Right ventricle myocardium inferior (tissue), 1 donor: Measurements from ENCODE around the gene IRF1. TPM values are rescaled to one million over a fixed set of nuclear protein-coding genes. Genes with fewer than 3 reads are reported as not detected.
"Not testable (repeated sequence)": the region's sequence is repeated elsewhere in the genome, so short reads cannot be mapped to it uniquely, and the experiment has no call there.

ENCODE experiments used
- ATAC-seq: fragments of 200-7000 bp; cut with Tn5 transposase; one replicate; pipeline ENCODE4 v1.9.1; 2020; ENCODE audit warnings: mild to moderate bottlenecking, moderate library complexity
- DNase-seq: peaks from one replicate; pipeline ENCODE4 v3.0.0; 2021; ENCODE audit errors: missing footprints
- intact Hi-C: fragments of 100-400 bp; cut with DNase I; formaldehyde crosslinking; loops from one replicate; pipeline ENCODE4 v1.11.0; 2022
- long read RNA-seq: library from polyadenylated mRNA; unstranded; transcript quantifications from one replicate; pipeline ENCODE4 v2.0.0, GENCODE V29; 2021
- total RNA-seq: library from RNA; stranded (reverse); fragmentation: NEBNext Ultra II Directional; extraction: Animal tissue kit (Norgen Biotek cat#: 25700); gene quantifications from one replicate; pipeline ENCODE4 v1.2.1, GENCODE V29; 2021
- donor health status: DM: no; HTN: yes; CAD: no; lungs with severe emphysema.

IRF1 gene, protein sequence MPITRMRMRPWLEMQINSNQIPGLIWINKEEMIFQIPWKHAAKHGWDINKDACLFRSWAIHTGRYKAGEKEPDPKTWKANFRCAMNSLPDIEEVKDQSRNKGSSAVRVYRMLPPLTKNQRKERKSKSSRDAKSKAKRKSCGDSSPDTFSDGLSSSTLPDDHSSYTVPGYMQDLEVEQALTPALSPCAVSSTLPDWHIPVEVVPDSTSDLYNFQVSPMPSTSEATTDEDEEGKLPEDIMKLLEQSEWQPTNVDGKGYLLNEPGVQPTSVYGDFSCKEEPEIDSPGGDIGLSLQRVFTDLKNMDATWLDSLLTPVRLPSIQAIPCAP
- total RNA-seq = 12.7 TPM
- long read RNA-seq, transcript IRF1-201 (10 exons, 3,579 nt) = major isoform, 5 of 7 reads
- long read RNA-seq, partial matches to known transcripts = 0 of 7 reads
- long read RNA-seq, other reads (novel, unspliced or antisense) = 2 of 7 reads

DNA sequence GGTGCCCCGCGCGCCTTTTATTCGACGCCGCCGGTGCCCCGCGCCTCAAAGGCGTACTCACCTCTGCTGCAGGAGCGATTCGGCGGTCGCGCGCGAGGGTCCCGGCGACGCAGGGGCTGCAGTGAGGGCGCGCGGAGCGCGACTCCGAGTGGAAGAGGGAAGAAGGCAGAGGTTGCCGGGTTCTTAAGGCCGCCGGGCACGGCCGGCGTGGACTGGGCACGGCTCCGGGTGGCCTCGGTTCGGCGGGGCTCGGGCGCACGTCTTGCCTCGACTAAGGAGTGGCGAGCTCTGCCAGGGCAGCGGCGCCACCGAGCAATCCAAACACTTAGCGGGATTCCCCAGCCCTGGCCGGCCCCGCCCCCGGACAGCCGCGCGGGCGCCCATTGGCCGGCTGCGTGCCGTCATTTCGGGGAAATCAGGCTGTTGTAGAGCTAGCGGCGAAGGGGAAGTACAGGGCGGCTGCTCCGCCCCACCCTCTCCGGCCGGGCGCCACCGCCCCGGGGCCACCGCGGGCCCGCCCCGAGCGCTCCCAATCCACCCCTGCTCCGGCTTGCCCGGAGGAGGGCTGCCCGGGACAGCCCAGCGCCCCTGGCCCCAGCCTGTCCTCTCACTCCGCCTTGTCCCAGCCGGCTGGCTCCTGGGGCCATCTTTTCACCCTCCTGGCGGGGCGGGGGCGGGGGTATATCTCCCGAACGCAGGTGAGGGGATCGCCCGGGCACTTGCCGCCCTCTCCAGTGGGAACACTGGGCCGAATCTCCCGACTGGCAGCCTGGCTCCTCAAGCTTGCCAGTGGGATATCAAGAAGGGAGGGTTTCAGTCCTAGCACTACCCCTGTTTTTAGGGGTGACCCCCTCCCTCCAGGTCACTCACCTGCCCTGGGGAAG is at the start of gene IRF1:
Gene IRF1 (minus strand): TSS at position 290 of the 884 bp plus-strand sequence. CDS start 1,295 bp downstream, outside the sequence.
- intact Hi-C loops = loop anchor here (1.0 to 10.0 kb wide), 2 partner anchors 70 to 196 kb away; partner anchors contain the start of gene SLC22A4
- ATAC-seq (peak; percentile 93), DNase-seq (peak; percentile 97)

DNA sequence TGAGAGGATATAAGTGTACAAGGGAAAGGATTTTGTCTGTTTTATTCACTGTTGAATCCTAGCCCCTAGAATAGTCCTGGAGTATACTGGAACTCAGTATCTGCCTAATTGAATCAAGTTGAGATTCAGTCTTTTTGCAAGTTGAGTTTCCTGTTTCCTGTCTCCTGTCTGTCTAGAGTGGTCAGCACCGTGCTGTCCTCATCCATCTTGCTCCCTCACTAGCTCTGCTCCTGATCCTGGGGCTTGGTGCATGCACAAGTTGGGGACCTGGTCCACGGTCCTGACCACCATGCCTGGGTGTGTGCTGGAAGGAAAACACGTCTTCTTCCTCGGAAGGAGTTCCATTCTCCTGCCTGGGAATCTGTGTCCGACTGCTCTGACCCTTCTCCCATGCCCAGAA is 49.6 kb upstream of the IRF1 start:
- intact Hi-C loops = no loop called here
- ATAC-seq (no peak), DNase-seq (no peak)

DNA sequence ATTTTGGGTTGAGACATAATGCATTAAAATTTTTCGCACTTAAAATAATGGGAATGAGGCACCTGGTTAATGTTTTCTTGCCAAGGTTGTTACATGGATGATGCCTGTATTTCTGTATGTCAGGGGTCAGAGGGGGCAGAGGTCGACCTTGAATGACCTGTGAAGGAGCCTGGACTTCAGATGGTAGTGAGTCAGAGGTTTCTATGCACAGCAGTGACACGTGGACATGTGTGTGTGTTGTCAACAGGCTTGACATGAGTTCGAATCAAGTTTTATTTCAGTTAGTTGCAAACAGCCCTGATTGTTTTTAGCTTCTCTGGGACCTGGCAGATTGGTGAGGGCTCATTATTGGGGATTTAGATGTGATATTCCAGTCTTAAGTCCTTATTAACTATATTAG is 49.1 kb upstream of the IRF1 start:
- intact Hi-C loops = no loop called here
- DNase-seq (no peak), ATAC-seq (no peak)

DNA sequence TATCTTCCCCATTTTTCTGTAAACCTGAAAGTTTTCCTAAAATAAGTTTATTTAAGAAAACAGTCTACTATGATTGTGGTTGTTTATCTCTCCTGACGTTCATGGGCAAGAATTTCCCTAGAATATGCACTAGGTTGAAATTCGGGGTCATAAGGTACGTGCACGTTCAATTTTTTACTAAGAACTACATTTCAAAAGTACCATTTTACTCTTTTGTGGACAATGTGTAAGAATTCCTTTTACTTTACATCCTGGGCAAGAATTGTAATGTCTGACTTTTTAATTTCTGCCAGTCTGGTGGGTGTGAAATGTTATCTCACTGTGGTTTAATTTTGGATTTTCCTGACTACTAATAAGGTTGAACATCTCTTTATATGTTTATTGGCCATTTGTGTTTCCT is 40.4 kb upstream of the IRF1 start:
- intact Hi-C loops = no loop called here
- DNase-seq = no peak
- ATAC-seq = no peak

DNA sequence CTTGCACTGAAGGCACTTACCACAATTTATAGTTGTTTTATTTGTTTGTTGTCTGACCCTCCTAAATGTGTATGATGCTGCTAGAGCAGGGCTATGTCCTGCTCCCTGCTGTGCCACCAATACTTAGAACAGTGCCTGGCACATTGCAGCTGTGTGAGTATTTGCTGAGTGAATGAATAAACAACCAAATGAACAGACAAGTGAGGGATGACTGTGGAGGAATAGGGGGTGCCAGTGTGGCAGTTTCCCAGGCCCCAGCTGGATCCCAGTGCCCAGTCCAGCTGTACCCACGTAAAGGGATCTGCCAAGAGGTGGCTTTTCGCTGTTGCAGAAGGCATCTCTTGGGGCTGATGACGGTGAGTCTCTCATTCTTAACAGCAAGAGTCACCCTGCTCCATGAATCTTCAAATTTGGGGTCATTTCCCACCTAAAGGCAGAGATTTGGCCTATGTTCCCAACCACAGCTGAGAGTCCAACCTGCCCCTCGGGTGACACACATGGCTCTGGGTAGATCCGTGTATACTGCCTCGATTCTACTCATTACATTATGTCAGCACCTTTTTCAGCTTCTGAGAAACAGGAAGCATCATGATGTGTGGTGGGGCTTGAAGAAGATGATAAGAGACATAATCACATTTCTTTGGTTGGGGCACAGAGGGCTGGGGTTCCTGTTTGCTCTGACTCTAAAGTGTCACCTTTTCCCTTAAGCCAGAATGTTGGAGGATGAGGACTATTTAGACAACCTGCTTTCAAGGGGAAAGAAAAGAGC is 38.5 kb upstream of the IRF1 start:
- ATAC-seq = no peak
- DNase-seq = peak; percentile 35
- intact Hi-C loops = loop anchor here (5.0 kb wide), 1 partner anchor 288 kb away; no protein-coding TSS in a partner anchor

DNA sequence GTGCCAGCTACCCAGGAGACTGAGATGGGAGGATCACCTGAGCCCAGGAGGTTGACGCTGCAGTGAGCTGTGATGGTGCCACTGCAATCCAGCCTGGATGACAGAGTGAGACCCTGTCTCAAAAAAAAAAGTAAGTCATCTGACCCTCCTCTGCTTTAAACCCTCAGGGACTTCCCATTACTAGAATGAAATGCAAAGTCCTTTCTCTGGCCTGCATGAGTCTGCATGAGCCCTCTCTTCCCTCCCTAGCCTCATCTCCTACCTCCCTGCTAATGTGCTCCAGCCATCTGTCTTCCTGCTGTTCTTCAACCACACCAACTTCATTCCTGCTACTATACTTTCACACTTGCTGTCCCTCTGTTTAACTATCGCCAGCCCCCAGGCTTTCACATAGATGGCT is 37.4 kb upstream of the IRF1 start:
- DNase-seq (no peak), ATAC-seq (no peak)
- intact Hi-C loops = loop anchor here (5.0 kb wide), 1 partner anchor 289 kb away; no protein-coding TSS in a partner anchor

DNA sequence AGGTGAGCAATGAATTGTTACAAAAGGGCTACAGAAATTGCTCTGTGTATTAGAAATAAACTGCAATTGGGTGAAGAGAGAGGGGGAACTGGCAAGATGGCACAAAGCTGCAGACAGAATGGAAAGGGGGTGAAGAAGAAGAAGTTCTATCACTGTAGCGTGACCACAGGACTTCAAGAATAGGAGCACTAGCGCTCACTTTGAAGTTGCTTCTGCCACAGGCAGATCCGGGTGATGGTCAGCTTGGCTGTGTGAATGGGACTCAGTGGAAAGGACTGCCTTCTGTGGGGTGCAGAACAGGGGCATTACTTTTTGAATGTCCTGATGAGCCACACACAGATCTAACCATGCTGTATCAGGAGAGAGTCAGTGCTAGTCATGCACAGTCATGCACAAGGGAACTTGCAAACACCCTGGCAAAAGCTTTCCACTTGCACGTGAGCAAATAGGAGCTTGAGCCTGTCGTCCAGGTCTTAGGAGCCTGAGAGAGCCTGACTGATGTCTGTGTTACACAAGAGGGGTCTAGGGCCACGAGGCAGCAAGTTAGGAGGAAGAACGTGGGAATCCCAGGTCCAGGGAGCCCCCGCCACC is 36.5 kb upstream of the IRF1 start:
- ATAC-seq (no peak), DNase-seq (no peak)
- intact Hi-C loops = loop anchor here (5.0 kb wide), 1 partner anchor 290 kb away; no protein-coding TSS in a partner anchor

DNA sequence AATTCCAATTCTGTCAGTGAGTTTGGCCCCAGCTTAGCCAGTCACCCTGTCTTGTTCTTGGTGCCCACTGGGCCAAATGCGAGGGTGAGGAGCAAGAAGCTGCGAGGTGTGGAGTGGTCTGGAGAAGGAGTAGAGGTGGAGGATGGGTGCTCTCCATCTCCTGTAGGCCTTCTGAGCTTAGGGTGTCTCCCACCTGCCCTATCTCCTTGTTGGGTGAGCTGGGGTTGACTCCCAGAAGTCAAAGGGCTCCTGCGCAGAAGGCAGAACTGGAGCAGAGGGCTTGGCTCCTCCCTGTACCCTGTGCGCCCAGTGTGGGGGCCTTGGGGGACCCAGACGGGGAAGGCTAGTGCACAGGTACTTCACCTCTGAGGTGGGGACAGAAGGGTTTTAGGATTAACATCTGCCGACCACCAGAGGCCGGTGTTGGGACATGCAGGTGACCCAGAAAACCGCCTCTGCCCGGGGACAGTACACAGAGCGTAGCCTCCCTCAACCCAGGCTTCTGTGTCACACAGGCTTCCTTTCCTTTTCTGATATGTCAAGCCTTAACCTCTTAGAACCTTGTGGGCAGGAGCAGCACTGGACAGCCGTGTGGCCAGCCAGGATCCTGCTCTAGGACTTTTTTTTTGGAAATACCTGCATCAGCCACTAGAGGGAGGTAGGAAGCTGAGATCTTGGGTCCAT is 35.9 kb upstream of the IRF1 start:
- peak; percentile 53 for DNase-seq
- ATAC-seq = peak; percentile 83
- intact Hi-C loops = loop anchor here (5.0 kb wide), 1 partner anchor 291 kb away; no protein-coding TSS in a partner anchor

DNA sequence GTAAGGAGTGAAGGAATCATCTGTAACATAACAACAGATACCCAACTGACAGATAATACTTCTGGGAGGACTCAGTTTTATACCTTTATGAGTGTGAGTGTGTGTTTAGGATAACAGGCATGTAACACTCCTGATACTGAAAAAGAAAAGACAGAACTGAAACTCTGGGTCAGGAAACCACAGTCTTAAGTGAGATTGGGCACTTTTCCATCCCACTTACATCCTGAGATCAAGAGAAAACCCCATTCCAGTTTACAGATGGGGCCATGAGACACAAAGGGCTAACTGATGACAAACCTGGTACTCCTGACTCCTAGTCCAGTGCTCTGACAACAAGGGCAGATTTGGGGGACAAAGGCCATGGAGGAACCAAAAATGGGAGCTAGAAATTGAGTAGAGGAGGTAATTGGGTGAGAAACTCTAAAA is 34.7 kb upstream of the IRF1 start:
- intact Hi-C loops = loop anchor here (5.0 kb wide), 1 partner anchor 292 kb away; no protein-coding TSS in a partner anchor
- ATAC-seq (no peak), DNase-seq (no peak)

DNA sequence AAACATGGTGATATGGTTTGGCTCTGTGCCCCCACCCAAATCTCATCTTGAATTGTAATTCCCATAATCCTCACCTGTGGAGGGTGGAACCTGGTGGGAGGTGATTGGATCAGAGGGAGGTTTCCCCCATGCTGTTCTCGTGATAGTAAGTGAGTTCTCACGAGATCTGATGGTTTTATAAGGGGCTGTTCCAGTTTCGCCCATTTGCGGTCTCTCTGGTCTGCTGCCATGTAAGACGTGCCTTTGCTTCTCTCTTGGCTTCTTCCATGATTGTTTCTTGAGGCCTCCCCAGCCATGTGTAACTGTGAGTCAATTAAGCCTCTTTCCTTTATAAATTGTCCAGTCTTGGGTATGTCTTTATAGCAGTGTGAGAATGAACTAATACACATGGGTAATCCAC is 34.3 kb upstream of the IRF1 start:
- intact Hi-C loops = loop anchor here (5.0 kb wide), 1 partner anchor 292 kb away; no protein-coding TSS in a partner anchor
- not testable (repeated sequence) for ATAC-seq, DNase-seq

DNA sequence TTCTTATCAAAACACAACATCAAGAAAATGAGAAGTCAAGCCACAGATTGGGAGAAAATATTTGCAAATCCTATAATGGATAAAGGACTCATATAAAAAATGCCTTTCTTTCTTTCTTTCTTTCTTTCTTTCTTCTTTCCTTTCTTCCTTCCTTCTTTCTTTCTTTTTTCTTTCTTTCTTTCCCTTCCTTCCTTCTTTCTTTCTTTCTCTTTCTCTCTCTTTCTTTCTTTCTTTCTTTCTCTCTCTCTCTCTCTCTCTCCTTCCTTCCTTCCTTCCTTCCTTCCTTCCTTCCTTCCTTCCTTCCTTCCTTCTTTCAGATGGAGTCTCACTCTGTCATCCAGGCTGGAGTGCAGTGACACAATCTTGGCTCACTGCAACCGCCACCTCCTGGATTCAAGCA is 31.5 kb upstream of the IRF1 start:
- ATAC-seq, DNase-seq, intact Hi-C loops: not testable (repeated sequence)

DNA sequence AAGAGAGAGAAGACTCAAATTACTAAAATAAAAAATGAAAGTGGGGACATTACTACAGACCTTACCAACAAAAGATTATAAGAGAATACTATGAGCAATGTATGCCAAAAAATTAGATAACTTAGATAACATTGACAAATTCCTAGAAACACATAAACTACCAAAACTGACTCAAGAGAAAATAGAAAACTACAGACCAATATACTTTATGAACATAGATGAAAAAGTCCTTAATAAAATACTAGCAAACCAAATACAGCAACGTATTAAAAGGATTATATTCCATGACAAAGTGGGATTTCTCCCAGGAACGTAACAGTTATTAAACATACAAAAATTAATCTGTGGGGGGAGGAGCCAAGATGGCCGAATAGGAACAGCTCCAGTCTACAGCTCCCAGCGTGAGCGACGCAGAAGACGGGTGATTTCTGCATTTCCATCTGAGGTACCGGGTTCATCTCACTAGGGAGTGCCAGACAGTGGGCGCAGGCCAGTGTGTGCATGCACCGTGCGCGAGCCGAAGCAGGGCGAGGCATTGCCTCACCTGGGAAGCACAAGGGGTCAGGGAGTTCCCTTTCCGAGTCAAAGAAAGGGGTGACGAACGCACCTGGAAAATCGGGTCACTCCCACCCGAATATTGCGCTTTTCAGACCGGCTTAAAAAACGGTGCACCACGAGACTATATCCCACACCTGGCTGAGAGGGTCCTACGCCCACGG is 23.2 kb upstream of the IRF1 start:
- ATAC-seq, intact Hi-C loops, DNase-seq: not testable (repeated sequence)

DNA sequence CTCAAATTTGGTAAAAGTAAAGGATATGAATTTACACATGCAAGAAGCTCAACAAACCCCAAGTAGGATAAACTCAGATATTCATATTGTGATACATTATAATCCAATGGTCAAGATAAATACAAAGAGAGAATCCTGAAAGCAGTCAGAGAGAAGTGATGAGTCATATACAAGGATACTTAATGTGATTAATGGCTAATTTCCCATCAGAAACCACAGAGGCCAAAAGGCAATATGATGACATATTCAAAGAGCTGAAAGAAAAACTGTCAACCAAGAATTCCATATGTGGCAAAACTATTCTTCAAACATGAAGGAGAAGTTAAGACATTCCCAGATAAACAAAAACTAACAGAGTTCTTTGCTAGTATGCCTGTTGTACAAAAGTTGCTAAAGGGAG is 19.5 kb upstream of the IRF1 start:
- DNase-seq (no peak), ATAC-seq (no peak)
- intact Hi-C loops = no loop called here

DNA sequence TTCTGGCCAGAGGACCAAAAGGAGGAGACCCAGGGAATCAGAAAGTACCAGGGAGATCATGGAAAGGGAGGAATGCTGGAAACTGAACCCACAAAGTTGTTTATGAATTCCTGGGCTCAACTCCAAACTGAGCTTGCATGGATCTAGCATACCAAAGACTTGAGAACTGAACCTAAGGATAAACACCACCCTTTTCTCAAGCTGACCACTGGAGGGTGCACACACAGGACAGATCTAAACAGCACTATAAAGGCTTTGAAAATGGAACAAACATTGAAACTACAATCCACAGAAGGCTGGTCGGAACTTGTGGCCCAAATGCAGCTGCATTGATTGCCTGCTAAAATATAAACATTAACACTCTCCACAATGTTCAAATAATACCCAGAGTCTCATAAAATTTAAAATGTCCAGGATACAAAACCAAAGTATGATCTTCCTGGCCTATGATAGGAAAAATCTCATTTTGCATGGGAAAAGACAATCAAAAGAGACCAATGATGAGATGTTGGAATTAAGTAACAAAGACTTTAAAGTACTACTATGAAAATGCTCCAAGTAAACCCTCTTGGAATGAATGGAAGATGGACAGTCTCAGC is 15.6 kb upstream of the IRF1 start:
- ATAC-seq (peak; percentile 38), DNase-seq (no peak)
- intact Hi-C loops = no loop called here

DNA sequence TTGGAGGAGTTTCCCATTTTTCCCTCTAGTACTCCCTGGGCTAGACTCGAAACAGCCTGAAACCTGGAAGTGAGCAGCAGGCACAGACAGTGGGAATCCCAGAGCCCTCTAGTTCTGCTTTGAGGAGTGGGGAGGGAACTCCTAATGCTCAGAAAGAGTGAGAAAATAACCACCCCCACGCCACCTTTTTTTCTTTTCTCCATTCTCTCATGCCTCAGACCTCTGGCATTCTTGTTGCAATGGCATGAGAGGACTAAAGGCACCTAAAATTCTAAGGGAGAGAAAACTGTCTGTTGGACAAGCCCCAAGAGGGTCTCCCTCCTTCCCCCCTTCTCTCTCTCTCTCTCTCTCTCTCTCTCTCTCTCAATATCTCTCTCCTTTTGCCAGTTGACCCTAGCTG is 15.1 kb upstream of the IRF1 start:
- intact Hi-C loops = no loop called here
- ATAC-seq = no peak

DNA sequence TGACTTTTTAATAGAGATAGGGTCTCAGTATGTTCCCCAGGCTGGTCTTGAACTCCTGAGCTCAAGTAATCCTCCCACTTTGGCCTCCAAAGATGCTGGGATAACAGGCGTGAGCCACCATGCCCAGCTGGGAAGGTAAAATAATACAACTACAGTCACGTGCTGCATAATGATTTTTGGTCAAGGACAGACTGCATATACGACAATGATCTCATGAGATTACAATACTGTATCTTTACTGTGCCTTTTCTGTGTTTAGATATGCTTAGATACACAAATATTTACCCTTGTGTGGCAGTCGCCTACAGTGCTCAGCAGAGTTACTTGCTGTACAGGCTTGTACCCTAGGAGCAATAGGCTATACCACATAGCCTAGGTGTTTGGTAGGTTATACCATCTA is 14.2 kb upstream of the IRF1 start:
- ATAC-seq (no peak), DNase-seq (no peak)
- intact Hi-C loops = loop anchor here (5.0 kb wide), 2 partner anchors 232 to 322 kb away; no protein-coding TSS in a partner anchor

More for the DNA sequence above, 15.1 kb upstream of the IRF1 start:
- DNase-seq = no peak
